H1 (cell line): ENCODE data around the gene MCF2L. TPM values are rescaled to one million over a fixed set of nuclear protein-coding genes. Genes with fewer than 3 reads are reported as not detected.

Experiments
- CTCF ChIA-PET: fragments of 300-600 bp; sonication (Branson Sonifier 250); formaldehyde crosslinking; loops from one replicate; lab custom pipeline; 2021; ENCODE audit not compliant: partially characterized antibody; lab: Charles Lee
- POLR2A ChIA-PET: fragments of 300-600 bp; sonication (Branson Sonifier 250); formaldehyde crosslinking; loops from one replicate; lab custom pipeline; 2021; ENCODE audit warnings: inconsistent platforms; ENCODE audit not compliant: partially characterized antibody; lab: Charles Lee
- DNase-seq, 2 experiments: peaks; one replicate each; pipeline versions ENCODE4 v3.0.0 to v3.0.0-alpha.2; 2010 to 2022; ENCODE audit warnings: low spot score in 2 of 2, low read depth in 1 of 2, mixed read lengths in 1 of 2
- FAIRE-seq: peaks from 2 replicates; lab custom pipeline; 2011; peaks lifted over from hg19 to GRCh38; lab: Jason Lieb, UNC
- H2AFZ ChIP-seq: 2 replicates; pipeline ENCODE4 v1.8.1; 2012; ENCODE audit warnings: low read length, inconsistent platforms
- H2AK5ac ChIP-seq: 2 replicates; pipeline ENCODE4 v1.6.1; 2013; ENCODE audit warnings: low read depth, low read length
- H2BK120ac ChIP-seq: replicated peaks from 2 replicates; pipeline ENCODE3; 2013; ENCODE audit warnings: low read depth, low read length, inconsistent platforms
- H2BK12ac ChIP-seq: 2 replicates; pipeline ENCODE4 v1.6.1; 2013; ENCODE audit warnings: low read depth, low read length
- H2BK15ac ChIP-seq: 2 replicates; pipeline ENCODE4 v1.6.1; 2013; ENCODE audit warnings: low read length
- H2BK20ac ChIP-seq: 2 replicates; pipeline ENCODE4 v1.6.1; 2013; ENCODE audit warnings: low read length
- H2BK5ac ChIP-seq: 2 replicates; pipeline ENCODE4 v1.6.1; 2013; ENCODE audit warnings: low read depth, low read length
- H3K14ac ChIP-seq: 2 replicates; pipeline ENCODE4 v1.6.1; 2013; ENCODE audit warnings: inconsistent platforms; ENCODE audit not compliant: insufficient read length
- H3K18ac ChIP-seq: 2 replicates; pipeline ENCODE4 v1.6.1; 2013; ENCODE audit warnings: low read length; ENCODE audit errors: extremely low read depth
- H3K23ac ChIP-seq: 2 replicates; pipeline ENCODE4 v1.6.1; 2013; ENCODE audit warnings: inconsistent platforms; ENCODE audit not compliant: insufficient read length
- H3K23me2 ChIP-seq: 2 replicates; pipeline ENCODE4 v1.6.1; 2013; ENCODE audit warnings: low read depth, low read length
- H3K27ac ChIP-seq: 2 replicates; pipeline ENCODE4 v1.6.1; 2011; ENCODE audit warnings: low read depth, low read length, inconsistent platforms
- H3K27me3 ChIP-seq, 4 experiments: replicated peaks in 1 of 4; 1 replicate in 1 of 4; 2 replicates in 3 of 4; pipeline versions ENCODE4 v1.6.1 to v1.8.1; 2011 to 2013; ENCODE audit warnings: low read length in 3 of 4, mild to moderate bottlenecking in 3 of 4, inconsistent platforms in 2 of 4, mixed read lengths in 2 of 4, moderate library complexity in 1 of 4; ENCODE audit not compliant: control insufficient read depth in 3 of 4, insufficient read depth in 3 of 4; ENCODE audit errors: extremely low read depth in 1 of 4
- H3K36me3 ChIP-seq, 4 experiments: 2 replicates each; pipeline versions ENCODE4 v1.6.1 to v1.8.1; 2011 to 2013; ENCODE audit warnings: mild to moderate bottlenecking in 4 of 4, low read length in 3 of 4, moderate library complexity in 2 of 4, control low read depth in 1 of 4, inconsistent platforms in 1 of 4; ENCODE audit not compliant: insufficient read depth in 4 of 4, control insufficient read depth in 2 of 4
- H3K4ac ChIP-seq: replicated peaks from 2 replicates; pipeline ENCODE3; 2013; ENCODE audit warnings: low read length, low read depth, mixed read lengths, inconsistent platforms; ENCODE audit not compliant: insufficient read length
- H3K4me1 ChIP-seq, 4 experiments: replicated peaks in 1 of 4; 1 replicate in 1 of 4; 2 replicates in 3 of 4; pipeline versions ENCODE4 v1.6.1 to v1.8.1; 2011 to 2013; ENCODE audit warnings: low read length in 3 of 4, inconsistent platforms in 2 of 4, mixed read lengths in 1 of 4; ENCODE audit not compliant: insufficient read depth in 4 of 4, control insufficient read depth in 3 of 4
- H3K4me2 ChIP-seq, 2 experiments: 2 replicates each; pipeline versions ENCODE4 v1.6.1 to v1.8.1; 2011 to 2013; ENCODE audit warnings: low read depth in 2 of 2, low read length in 2 of 2, control low read depth in 1 of 2, inconsistent platforms in 1 of 2, mild to moderate bottlenecking in 1 of 2; ENCODE audit not compliant: insufficient read depth in 1 of 2
- H3K4me3 ChIP-seq, 4 experiments: fragments of 200-600, 300-600 bp in 1 of 4; sonication (generic), shearing (Covaris generic), sonication (Bioruptor Twin) in 1 of 4; 2 replicates each; pipeline versions ENCODE4 v1.5.1 to v1.8.1; 2011 to 2016; ENCODE audit warnings: low read length in 4 of 4, low read depth in 3 of 4, control low read depth in 2 of 4, inconsistent platforms in 2 of 4, mild to moderate bottlenecking in 2 of 4, mixed read lengths in 1 of 4, moderate library complexity in 1 of 4; ENCODE audit not compliant: insufficient read depth in 2 of 4; ENCODE audit errors: extremely low read depth in 1 of 4
- H3K56ac ChIP-seq: replicated peaks from 2 replicates; pipeline ENCODE3; 2013; ENCODE audit warnings: low read depth, mild to moderate bottlenecking, mixed read lengths, low read length, inconsistent platforms; ENCODE audit not compliant: insufficient read length
- H3K79me1 ChIP-seq: 2 replicates; pipeline ENCODE4 v1.6.1; 2013; ENCODE audit warnings: low read depth, low read length, control low read depth
- H3K79me2 ChIP-seq, 2 experiments: 2 replicates each; pipeline versions ENCODE4 v1.6.1 to v1.8.1; 2012 to 2013; ENCODE audit warnings: low read length in 2 of 2, mild to moderate bottlenecking in 2 of 2, inconsistent platforms in 1 of 2; ENCODE audit not compliant: insufficient read depth in 2 of 2, control insufficient read depth in 1 of 2
- H3K9ac ChIP-seq, 4 experiments: replicated peaks in 1 of 4; 1 replicate in 1 of 4; 2 replicates in 3 of 4; pipeline versions ENCODE4 v1.6.1 to v1.8.1; 2011 to 2013; ENCODE audit warnings: low read depth in 3 of 4, low read length in 3 of 4, control low read depth in 2 of 4, mild to moderate bottlenecking in 2 of 4, moderate library complexity in 2 of 4, inconsistent platforms in 1 of 4; ENCODE audit errors: extremely low read depth in 1 of 4
- H3K9me3 ChIP-seq, 2 experiments: 2 replicates each; pipeline versions ENCODE4 v1.6.1 to v1.8.1; 2012 to 2013; ENCODE audit warnings: mild to moderate bottlenecking in 2 of 2, moderate library complexity in 2 of 2, control low read depth in 1 of 2, inconsistent platforms in 1 of 2, low read depth in 1 of 2, low read length in 1 of 2, mixed read lengths in 1 of 2; ENCODE audit not compliant: insufficient read depth in 2 of 2
- H4K20me1 ChIP-seq, 2 experiments: replicated peaks in 1 of 2; 2 replicates each; pipeline versions ENCODE3 to v1.8.1; 2011 to 2013; ENCODE audit warnings: inconsistent platforms in 2 of 2, low read length in 2 of 2, mild to moderate bottlenecking in 1 of 2; ENCODE audit not compliant: insufficient read depth in 2 of 2, control insufficient read depth in 1 of 2
- H4K5ac ChIP-seq: 2 replicates; pipeline ENCODE4 v1.6.1; 2013; ENCODE audit warnings: low read length, low read depth, mixed read lengths, inconsistent platforms; ENCODE audit not compliant: insufficient read length
- H4K8ac ChIP-seq: 2 replicates; pipeline ENCODE4 v1.8.0; 2013; ENCODE audit warnings: mild to moderate bottlenecking, moderate library complexity, low read length, inconsistent platforms; ENCODE audit not compliant: insufficient read depth; ENCODE audit errors: extremely low read depth
- H4K91ac ChIP-seq: replicated peaks from 2 replicates; pipeline ENCODE3; 2013; ENCODE audit warnings: low read length, mixed read lengths, inconsistent platforms; ENCODE audit not compliant: insufficient read length
- BCL11A ChIP-seq, 2 experiments: IDR thresholded peaks; one replicate each; pipeline ENCODE4 v1.6.1; 2011; ENCODE audit warnings: low read depth in 2 of 2, low read length in 2 of 2, mild to moderate bottlenecking in 2 of 2
- BRCA1 ChIP-seq: IDR thresholded peaks from 2 replicates; pipeline ENCODE4 v1.6.1; 2012; ENCODE audit warnings: low read depth, low read length, improper control_type of control experiment
- CBX5 ChIP-seq: fragments of 300-800, 300-1000 bp; sonication (generic); IDR thresholded peaks from 2 replicates; pipeline ENCODE4 v1.7.1; 2016; ENCODE audit warnings: antibody characterized with exemption, low read length, low read depth
- GABPA ChIP-seq: IDR thresholded peaks from 2 replicates; pipeline ENCODE4 v1.6.1; 2011; ENCODE audit warnings: mild to moderate bottlenecking, low read length, moderate library complexity, borderline replicate concordance; ENCODE audit not compliant: insufficient read depth
- GTF2F1 ChIP-seq: IDR thresholded peaks from 2 replicates; pipeline ENCODE4 v1.6.1; 2012; ENCODE audit warnings: low read depth, low read length, improper control_type of control experiment, borderline replicate concordance
- KDM4A ChIP-seq: IDR thresholded peaks from one replicate; pipeline ENCODE4 v1.7.1; 2012; ENCODE audit warnings: low read depth, mild to moderate bottlenecking, moderate library complexity, low read length, inconsistent platforms; ENCODE audit not compliant: severe bottlenecking
- POLR2A ChIP-seq, 2 experiments: IDR thresholded peaks; 1 replicate in 1 of 2; 2 replicates in 1 of 2; pipeline ENCODE4 v1.6.1; 2011; ENCODE audit warnings: low read depth in 2 of 2, low read length in 2 of 2, mild to moderate bottlenecking in 2 of 2; ENCODE audit errors: control extremely low read depth in 1 of 2
- SRF ChIP-seq: IDR thresholded peaks from 2 replicates; pipeline ENCODE4 v1.6.1; 2011; ENCODE audit warnings: mild to moderate bottlenecking, low read depth, low read length, moderate library complexity
- TAF7 ChIP-seq: optimal IDR thresholded peaks from 2 replicates; pipeline ENCODE3; 2011; ENCODE audit warnings: low read depth, mild to moderate bottlenecking, inconsistent platforms, low read length, moderate library complexity, borderline replicate concordance
- YY1 ChIP-seq: IDR thresholded peaks from 2 replicates; pipeline ENCODE4 v1.6.1; 2011; ENCODE audit warnings: low read depth, mild to moderate bottlenecking, low read length
- WGBS, 2 experiments: shearing (Covaris generic) in 1 of 2; methylation state at CpG; one replicate each; pipeline versions ENCODE4 v1.1.6 to v1.1.7; 2013 to 2015; ENCODE audit warnings: low lambda C conversion rate in 2 of 2, mixed read lengths in 2 of 2, inconsistent platforms in 1 of 2, low coverage in 1 of 2, missing lambda C conversion rate in 1 of 2; ENCODE audit not compliant: insufficient replicate concordance in 2 of 2, insufficient coverage in 1 of 2, insufficient read length in 1 of 2; ENCODE audit errors: extremely low coverage in 1 of 2, missing lambda C conversion rate in 1 of 2; 5-methylcytosine and 5-hydroxymethylcytosine counted together
- polyA plus RNA-seq, 7 experiments: library from polyadenylated mRNA; depleted of rRNA in 3 of 7; stranded (reverse) in 5 of 7; unstranded in 2 of 7; fragments of >200 nt in 5 of 7; fragments of 200-250 nt in 2 of 7; gene quantifications; 1 replicate in 5 of 7; 2 replicates in 1 of 7; 4 replicates in 1 of 7; pipeline versions ENCODE4 v1.2.1 to v1.2.3, GENCODE V29; 2011 to 2013; ENCODE audit warnings: missing spikeins in 2 of 7, mixed read lengths in 2 of 7
- total RNA-seq: library from RNA; stranded (reverse); fragmentation: NEBNext Ultra II Directional; extraction: Animal tissue kit (Norgen Biotek cat#: 25700); gene quantifications from 2 replicates; pipeline ENCODE4 v1.2.1, GENCODE V29; 2021
- TF ChIP-seq, protein P1 (sequence below): IDR thresholded peaks from 2 replicates; pipeline ENCODE4 v1.6.1; 2012; ENCODE audit warnings: inconsistent platforms

Gene MCF2L
- total and polyA plus RNA-seq, 2 of the 8 experiments (the other 6 are each of a cell fraction or from before 2014, with no cell fraction given): 10.1 to 24.4 TPM

DNA sequence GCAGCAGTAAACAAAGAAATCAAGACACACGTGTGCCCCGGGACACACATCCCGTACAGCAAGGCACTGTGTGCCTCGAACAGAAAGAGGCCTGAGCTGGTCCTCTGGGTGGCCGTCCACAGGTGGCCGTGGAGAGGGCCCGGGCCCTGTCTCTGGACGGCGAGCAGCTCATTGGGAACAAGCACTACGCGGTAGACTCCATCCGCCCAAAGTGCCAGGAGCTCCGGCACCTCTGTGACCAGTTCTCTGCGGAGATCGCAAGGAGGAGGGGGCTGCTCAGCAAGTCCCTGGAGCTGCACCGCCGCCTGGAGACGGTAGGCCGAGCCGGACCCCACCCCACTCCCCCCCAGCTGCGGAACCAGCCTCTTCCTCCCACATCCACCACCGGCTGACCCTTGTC, 105.9 kb downstream of the MCF2L start:
- H2BK20ac ChIP-seq: no peak overlapping the region
- TF ChIP-seq BCL11A (IDR thresholded peaks at IDR 0.05; ENCODE audit: low read depth in 2 of 2, low read length in 2 of 2) (no peak), SRF (no peak), CBX5 (no peak), GABPA (no peak), YY1 (no peak), BRCA1 (no peak), TAF7 (no peak), KDM4A (no peak), GTF2F1 (no peak), POLR2A (IDR thresholded peaks at IDR 0.05; ENCODE audit: control extremely low read depth in 1 of 2, low read depth in 2 of 2, low read length in 2 of 2) (no peak)
- TF ChIP-seq, protein P1, sequence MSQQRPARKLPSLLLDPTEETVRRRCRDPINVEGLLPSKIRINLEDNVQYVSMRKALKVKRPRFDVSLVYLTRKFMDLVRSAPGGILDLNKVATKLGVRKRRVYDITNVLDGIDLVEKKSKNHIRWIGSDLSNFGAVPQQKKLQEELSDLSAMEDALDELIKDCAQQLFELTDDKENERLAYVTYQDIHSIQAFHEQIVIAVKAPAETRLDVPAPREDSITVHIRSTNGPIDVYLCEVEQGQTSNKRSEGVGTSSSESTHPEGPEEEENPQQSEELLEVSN: no peak
- no peak overlapping the region for H3K9ac ChIP-seq
- no peak overlapping the region for H3K4me2 ChIP-seq
- H3K4ac ChIP-seq: no peak overlapping the region
- no peak overlapping the region for H4K5ac ChIP-seq
- H3K36me3 ChIP-seq: peaks cover 0 to 3% (median 0%) of the 10 kb centered on the region in 4 experiments; a peak in 4 of 8 replicates
- no peak overlapping the region for H3K4me3 ChIP-seq
- no peak overlapping the region for H3K56ac ChIP-seq
- no peaks in the 10 kb centered on the region for H3K79me1 ChIP-seq
- H3K27me3 ChIP-seq: no peaks in the 10 kb centered on the region
- no peak overlapping the region for H2BK5ac ChIP-seq
- H3K23me2 ChIP-seq: no peaks in the 10 kb centered on the region
- no peaks in the 10 kb centered on the region for H3K9me3 ChIP-seq
- no peak overlapping the region for H4K91ac ChIP-seq
- H3K14ac ChIP-seq: no peak overlapping the region
- peaks cover 0 to 5% (median 0%) of the 10 kb centered on the region in 4 experiments; a peak in 2 of 7 replicates for H3K4me1 ChIP-seq
- no peak overlapping the region for H2BK15ac ChIP-seq
- no peak overlapping the region for H2AK5ac ChIP-seq
- no peak overlapping the region for H2BK12ac ChIP-seq
- H3K23ac ChIP-seq: no peak overlapping the region
- FAIRE-seq (no peak), DNase-seq (no peak)
- 96% methylated on average over 20 of the region's 22 CpGs; no CpG with 5 or more reads in 1 of the 2 experiments for WGBS, 2 experiments
- no peak overlapping the region for H3K18ac ChIP-seq
- no peak overlapping the region for H3K27ac ChIP-seq
- H4K20me1 ChIP-seq: no peaks in the 10 kb centered on the region
- no peak overlapping the region for H4K8ac ChIP-seq
- H2AFZ ChIP-seq: no peak overlapping the region
- H2BK120ac ChIP-seq: no peak overlapping the region
- ChIA-PET POLR2A (no interaction called here), CTCF (interaction anchor here (0.8 to 1.6 kb wide), 3 partner anchors 12 to 20 kb away, joined by 3 to 6 read pairs (median 4); no protein-coding TSS in a partner anchor)
- no peaks in the 10 kb centered on the region for H3K79me2 ChIP-seq
